ENCODE results near the gene CHST14.
A peak's percentile ranks its signal among the peaks of the same experiment; 100 is the strongest.

CHST14 gene

DNA sequence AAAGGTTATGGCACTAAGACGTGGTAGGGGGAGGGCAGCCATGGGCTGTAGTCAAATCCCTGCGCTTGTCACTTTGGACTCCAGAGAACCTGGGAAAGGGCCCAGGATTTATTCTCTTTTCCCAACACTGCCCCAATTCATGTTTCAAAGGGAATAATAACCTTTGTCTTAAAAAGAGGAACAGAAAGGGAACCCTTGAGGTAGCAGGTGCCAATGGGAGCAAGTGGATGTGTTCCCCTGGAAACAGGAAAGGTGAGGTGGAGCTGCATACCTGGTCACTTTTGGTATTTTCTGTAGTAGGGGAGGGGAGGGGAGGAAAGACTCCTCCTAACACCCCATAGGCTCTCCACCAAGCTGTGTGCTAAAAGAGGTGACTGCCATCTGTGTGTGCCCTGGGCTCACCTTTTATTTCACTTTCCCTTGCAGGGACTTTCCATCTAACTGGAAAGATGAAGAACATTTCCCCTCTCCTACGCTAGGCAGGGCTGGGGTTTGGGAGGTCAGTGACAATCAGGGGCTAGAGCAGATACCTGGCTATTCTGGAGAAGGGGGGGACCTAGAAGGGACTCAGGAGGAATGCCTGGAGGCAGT, 6.1 kb upstream of the CHST14 start:
- no peak for DNase-seq

DNA sequence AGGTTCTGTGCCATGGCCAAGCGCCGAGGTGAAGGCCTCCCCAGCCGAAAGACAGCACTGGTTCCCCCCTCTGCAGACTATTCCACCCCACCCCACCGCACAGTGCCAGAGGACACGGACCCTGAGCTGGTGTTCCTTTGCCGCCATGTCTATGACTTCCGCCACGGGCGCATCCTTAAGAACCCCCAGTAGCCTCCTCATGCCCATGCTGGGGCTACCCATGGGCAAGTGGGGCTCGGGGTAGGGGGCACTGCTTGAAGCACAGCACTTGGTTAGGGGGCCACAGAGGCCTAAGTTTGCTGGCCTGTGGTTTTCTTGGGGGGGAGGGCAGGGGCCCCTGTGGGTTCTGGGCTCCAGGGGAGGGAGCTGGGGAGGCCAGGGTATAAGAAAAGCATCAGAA, 4.8 kb upstream of the CHST14 start:
- DNase-seq: no peak

GRCh38 chr15:40466426-40467260, 4.1 kb upstream of the CHST14 start:
- no peak for DNase-seq

DNA sequence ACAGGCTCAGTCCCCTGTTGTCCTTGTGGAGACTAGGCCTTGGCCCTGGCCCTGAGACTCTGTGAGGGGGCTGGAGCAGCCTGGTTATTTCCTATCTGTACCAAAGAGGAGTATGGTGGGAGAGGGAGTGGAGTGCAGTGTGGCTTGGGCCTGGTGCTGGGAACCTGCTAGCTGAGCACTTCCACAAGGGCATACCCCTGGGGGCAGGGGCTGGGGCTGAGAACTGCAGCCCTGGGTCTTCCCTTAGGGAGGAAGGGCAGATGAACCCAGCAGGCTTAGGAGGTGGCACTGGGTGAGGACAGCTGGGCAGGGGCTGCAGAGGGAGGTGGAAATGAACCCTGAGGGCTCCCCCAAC, 3.5 kb upstream of the CHST14 start:
- no peak for DNase-seq

DNA sequence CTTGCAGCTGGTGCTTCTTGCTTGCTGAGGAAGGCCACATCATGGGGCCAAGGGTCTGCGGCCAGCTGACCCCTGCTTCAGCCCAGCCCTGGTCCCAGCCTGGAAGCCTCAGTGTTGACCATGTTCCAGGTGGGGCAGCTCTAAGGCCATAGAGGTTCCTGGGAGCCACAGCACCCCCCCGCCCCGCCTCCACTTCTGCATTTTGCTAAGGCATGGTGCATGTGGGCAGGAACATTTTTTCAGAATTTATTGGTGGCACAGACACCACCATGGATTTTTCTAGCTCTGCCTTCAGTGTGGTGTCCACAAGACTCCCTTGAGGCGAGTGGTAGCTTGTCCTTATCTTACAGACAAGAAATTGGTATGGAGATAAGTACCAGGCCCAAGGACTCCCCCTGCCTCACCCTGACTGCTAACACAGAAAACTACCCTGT, 1.9 kb upstream of the CHST14 start:
- no peak for DNase-seq

- DNase-seq: no peak
Observed at GRCh38 chr15:40469776-40470390, 901 bp upstream of the CHST14 start.

- DNase-seq: peak; percentile 24
Observed at GRCh38 chr15:40471105-40471807, 472 bp downstream of the CHST14 start.

DNA sequence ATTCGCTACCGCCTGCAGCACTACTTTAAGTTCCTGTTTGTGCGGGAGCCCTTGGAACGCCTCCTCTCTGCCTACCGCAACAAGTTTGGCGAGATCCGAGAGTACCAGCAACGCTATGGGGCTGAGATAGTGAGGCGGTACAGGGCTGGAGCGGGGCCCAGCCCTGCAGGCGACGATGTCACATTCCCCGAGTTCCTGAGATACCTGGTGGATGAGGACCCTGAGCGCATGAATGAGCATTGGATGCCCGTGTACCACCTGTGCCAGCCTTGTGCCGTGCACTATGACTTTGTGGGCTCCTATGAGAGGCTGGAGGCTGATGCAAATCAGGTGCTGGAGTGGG, 995 bp downstream of the CHST14 start:
- no peak for DNase-seq

GRCh38 chr15:40472171-40472727, 1.5 kb downstream of the CHST14 start:
- DNase-seq: no peak

- DNase-seq: no peak
Observed at GRCh38 chr15:40474581-40474980, 3.8 kb downstream of the CHST14 start.

- no peak for DNase-seq
Observed at GRCh38 chr15:40477642-40478327, 7.0 kb downstream of the CHST14 start.

DNA sequence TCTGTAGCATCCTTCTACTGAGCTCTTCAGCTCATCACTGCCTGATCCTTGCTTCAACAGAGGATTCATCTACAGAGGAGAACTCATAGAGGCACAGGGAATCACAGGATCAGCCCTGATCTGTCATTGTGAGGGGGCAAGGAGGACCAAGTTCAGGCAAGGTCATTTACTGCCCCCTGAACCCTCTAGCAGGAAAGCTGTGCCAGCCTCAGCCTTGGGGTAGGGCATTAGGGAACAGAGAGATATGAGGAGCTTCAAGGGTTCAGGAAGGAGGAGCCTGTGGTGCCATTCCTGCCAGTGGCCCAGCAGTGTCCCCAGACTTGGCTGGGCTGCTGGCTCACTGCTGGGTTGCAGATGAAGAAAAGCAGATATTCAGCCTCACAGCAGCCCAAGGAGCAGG, 8.2 kb downstream of the CHST14 start:
- DNase-seq: no peak

DNA sequence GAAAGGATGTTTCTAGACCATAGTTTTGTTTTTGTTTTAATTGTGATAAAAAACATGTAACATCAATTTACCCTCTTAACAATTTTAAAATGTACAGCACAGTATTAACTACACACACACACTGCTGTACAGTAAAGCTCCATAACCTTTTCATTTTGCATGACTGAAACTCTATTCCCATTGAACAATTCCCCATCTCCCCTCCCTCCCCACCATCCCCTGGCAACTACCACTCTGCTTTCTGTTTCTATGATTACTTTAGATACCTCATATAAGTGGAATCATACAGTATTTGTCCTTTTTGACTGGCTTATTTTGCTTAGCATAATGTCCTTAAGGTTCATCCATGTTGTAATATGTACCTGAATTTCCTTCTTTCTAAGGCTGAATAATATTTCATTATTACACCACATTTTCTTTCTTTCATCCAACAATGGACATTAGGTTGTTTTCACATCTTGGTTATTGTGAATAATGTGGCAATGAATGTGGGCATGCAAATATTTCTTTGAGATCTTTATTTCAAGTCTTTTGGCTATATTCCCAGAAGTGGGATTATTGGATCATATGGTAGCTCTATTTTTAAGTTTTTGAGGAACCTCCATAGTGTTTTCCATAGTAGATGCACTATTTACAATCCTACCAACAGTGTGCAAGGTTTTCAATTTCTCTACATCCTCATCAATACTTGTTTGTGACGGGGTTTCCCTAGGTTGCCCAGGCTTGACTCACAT, 10.7 kb downstream of the CHST14 start:
- DNase-seq: no peak

GRCh38 chr15:40483919-40484318, 13.1 kb downstream of the CHST14 start:
- no peak for DNase-seq

DNA sequence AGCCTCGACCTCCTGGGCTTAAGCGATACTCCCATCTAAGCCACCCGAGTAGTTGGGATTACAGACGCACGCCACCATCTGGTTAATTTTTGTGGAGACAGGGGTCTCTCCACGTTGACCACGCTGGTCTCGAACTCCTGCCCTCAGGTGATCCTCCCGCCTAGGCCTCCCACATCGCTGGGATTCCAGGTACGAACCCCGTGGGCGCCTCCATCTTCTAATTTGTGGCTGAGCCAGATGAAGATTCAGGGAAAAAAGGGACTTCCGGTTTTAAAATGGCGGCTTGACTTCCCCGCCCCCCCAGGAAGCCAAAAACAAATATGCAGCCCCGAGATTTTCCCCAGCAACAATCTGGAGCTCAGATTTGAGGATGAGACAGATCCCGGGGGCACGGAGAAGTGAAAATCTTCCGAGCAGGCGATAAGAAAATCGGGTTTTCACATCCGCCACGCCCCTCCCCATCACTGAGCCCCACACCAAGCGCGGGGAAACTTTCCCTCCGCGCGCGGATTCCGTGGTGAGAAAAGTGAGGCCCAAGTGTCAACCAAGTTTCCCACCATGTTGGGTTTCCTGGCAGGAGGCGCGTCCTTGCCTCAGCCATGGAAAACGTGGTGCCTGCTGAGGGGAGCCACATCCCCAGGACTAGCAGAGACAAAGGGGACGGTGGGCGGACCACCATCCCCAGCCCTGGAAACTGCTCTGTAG, 15.4 kb downstream of the CHST14 start:
- no peak for DNase-seq

DNA sequence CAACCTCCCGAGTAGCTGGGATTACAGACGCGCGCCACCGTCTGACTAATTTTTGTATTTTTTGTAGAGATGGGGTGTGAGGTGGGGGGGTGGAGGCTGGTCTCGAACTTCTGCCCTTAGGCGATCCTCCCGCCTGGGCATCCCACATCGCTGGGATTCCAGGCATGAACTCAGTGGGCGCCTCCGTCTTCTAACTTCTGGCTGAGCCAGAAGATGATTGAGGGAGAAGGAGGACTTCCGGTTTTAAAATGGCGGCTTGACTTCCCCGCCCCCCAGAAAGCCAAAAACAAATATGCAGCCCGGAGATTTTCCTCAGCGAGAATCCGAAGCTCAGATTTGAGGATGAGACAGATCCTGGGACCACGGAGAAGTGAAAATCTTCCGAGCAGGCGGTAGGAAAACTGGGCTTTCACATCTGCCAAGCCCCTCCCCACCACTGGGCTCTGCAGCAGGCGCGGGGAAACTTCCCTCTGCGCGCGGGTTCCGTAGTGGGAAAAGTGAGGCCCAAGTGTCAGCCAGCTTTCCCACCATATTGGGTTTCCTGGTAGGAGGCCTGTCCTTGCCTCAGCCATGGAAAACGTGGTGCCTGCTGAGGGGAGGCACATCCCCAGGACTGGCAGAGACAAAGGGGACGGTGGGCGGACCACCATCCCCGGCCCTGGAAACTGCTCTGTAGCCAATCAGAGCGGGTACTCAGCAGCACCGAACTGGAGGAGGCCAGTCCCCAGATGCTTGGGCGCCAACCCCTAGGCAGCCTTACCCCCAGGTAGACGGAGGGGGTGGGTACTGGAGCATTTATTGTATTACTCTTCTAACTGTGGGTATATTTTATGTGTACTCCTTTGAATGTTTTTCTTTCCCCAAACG, 17.3 kb downstream of the CHST14 start:
- DNase-seq: no peak

DNA sequence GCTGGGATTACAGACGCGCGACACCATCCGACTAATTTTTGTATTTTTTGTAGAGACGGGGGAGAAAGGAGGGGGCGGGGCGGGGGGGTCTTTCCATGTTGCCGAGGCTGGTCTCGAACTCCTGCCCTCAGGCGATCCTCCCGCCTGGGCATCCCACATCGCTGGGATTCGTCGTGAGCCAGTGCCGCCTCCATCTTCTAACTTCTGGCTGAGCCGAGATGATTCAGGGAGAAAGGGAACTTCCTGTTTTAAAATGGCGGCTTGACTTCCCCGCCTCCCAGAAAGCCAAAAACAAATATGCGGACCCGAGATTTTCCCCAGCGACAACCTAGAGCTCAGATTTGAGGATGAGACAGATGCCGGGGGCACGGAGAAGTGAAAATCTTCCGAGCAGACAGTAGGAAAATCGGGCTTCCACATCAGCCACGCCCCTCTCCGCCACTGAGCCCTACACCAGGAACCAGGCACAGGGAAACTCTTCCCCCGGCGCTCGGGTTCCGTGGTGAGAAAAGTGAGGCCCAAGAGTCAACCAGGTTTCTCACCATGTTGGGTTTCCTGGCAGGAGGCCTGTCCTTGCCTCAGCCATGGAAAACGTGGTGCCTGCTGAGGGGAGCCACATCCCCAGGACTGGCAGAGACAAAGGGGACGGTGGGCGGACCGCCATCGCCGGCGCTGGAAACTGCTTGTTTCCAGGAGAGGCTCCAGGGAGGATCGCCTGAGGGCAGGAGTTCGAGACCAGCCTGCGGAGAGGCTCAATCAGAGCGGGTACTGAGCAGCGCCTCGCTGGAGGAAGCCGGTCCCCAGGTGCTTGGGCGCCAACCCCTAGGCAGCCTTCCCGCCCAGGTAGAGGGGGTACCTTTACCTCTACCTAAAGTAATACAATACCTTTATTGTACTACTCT, 18.7 kb downstream of the CHST14 start:
- no peak for DNase-seq

GRCh38 chr15:40493089-40493840, 22.5 kb downstream of the CHST14 start:
- peak; percentile 55 for DNase-seq

- no peak for DNase-seq
Observed at GRCh38 chr15:40495516-40495915, 24.7 kb downstream of the CHST14 start.
